CD4-positive, alpha-beta T cell treated with Interleukin-10 for 1 hour (primary cell): ENCODE data around the gene PATL1.

Source experiments
- DNase-seq: peaks from one replicate; pipeline ENCODE4 v3.0.0-alpha.2; 2020

PATL1 gene

DNA sequence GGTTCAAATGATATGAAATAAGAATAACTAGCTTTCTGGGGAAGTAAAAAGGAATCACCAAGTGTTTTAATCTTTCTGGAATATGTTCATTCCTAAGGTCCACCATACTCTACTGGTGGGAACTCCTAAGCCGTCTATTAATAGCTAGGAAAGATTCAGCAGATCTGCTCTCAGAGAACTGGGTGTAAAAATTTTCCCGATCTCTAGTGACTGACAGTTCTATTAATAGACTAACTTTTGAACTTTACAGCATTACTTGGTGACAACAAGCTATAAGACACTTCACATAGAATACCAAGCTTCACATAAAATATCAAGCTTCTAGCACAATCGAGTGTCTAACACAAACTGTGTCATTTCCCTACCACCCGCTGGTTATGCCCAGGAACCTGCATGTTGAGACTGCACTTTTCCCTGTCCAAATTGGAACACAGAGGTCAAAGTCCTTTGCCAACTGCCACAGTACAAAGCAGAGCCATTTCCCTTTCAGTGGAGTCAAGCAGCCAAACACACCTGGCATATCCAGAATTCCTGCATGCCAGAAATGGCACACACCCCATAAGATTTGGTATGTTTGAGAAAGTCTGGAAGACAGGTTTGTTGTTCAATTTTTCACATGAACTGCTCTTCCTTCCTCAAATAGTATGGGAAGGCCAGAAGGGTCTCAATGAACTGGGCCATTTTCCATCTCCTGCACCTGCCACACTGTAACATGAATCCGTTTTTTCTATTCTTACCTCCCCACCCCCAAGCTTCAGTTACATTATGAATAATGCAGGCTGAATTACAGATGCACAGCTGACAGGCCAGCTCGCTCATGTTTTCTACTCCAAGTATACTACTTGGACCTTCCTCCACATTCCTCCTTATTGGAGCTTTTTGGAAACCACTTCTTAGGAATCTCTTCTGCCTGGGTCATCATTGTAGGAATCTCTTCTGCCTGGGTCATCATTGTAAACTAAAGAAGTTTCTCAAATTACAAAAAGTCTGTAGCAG, 57.0 kb downstream of the PATL1 start:
- DNase-seq = no peak

DNA sequence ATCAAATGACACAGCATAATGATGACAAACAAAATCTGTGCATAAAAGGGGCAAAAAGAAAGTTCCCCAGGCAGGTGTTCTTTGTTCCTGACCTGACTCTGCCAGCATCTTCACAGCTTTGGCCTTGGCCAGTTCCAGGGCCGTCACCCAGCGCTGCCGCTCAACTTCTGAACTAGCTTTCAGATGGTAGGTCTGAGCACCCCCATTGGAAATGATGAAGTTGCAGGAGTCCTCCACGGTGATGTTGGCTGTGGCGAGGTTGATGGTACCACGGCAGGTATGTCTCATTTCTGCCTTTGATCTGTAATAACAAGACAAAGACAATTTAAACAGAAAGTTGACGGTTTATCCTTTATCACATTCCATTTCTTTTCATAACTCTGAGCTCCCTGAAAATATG, 58.5 kb downstream of the PATL1 start:
- DNase-seq = no peak

DNA sequence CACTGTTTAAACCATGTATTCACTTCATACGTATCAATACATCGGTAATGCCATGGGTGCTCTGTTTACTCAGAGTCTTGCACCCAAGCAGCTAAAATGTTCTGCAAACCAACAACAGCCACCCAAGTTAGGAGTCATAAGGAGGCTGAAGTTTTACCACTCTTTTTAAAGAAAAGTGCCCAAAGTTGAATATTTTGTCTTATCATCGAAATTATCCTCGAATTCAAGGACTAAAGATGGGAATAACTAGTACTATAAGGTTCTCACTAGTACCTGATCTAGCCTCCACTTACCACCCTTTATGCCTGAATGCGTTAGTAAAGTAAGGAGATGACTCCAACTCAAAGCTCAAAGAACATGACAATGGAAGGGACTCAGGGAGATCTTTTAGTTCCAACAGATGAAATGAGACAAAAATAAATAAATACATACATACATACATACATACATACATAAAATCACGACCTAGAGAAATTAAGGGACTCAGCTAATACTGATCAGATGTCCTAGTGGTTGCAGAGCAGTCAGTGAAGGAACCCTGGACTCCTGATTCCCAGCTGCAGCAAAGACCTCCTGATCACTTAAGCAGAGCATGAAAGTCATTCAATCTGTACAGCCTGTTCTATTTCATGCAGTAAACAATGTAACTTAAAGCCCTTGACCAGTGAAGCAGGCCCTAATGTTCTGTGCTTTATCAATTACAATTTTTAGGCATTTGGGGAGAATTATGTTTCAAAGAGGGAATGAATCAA, 61.0 kb downstream of the PATL1 start:
- no peak for DNase-seq

DNA sequence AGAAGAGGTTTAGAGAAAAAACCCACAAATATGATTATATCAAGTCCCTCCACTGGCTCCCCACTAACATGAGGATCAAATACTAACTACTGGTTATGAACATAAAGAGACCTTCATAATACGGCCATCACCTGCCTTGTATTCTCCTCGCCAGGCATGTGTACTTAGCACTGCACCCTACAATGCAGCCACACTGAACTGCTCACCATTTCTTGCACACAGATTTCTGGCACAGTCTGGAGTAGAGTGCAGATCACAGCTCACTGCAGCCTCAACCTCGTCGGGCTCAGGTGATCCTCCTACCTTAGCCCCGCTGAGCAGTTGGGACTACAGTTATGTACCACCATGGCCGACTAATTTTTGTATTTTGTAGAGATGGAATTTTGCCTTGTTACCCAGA, 66.4 kb downstream of the PATL1 start:
- DNase-seq = no peak

DNA sequence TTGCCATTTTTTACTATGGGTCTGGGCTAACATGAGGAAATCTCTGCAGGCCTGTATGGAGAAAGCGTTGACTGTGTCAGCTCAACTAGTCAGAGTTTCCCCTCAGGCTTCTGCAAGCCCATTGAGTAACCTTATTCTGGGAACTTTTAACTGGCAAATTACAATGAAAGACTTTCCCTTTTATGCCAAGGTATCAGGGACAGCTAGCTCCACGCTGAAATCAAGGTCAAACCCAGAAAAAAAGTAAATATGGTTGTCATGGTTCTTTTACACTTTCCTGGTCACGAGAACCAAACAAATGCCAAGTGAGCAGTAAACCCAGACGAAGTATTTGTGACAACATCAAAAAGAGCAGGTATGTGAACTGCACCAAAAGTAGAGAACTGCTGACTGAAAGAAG, 67.0 kb downstream of the PATL1 start:
- no peak for DNase-seq

DNA sequence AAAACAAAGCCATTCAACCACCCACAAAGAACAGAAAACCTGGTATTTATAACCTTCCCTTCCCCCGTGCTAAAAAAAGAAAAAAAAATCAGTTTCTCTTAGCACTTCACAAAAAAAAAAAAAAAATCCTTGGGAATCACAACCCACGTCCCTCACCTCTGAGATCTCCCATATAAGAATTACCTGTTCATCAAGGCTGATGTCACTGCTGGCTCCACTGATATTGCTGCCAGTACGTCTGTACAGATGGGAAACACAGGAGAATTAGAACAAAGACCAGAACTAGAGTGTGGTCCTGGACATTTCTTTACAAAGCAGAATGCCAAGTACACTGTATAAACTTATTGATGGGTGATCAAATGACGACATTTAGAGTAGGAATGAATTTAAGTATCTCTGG, 68.2 kb downstream of the PATL1 start:
- no peak for DNase-seq

DNA sequence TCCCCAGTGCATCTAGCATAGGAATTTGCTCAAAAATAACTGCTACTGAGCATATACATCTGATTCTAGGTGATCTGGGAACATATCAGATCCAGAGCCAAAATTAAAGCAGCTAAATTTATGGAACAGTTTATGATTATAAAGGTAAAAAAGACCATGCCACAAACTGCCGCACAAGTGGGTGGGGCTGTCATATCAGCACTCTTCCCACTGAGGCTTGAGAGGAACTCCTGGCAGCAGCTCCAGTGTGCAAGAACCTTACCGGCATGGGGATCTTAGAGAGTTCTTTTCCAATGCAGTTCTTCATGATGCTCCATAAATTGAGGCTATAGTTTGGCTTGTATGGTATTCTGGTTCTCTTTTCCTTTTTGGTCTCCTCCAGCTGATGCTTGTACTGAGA, 68.6 kb downstream of the PATL1 start:
- no peak for DNase-seq

DNA sequence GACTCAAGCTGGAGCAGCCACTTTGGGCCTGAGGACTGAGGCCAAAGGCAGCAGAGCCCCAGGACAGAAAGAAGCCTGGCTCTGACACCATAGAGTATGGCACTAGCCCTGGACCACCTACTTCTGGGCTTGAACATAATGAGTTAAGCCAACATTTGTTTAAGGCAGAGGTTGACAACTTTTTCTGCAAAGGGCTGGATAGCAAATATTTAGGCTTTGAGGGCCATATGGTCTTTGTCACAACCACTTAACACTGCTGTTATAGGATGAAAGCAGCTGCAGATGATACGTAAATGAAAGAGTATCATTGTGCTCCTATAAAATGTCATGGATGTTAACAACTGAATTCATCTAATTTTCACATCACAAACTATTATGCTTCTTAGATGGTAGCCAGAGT, 69.9 kb downstream of the PATL1 start:
- no peak for DNase-seq
